Mammary epithelial cell (primary cell): ENCODE data around the gene MED22.

ENCODE experiments used
- CTCF ChIP-seq, 2 donors: IDR thresholded peaks in 1 of 2; conservative IDR thresholded peaks in 1 of 2; 2 replicates each; pipeline ENCODE4 v1.5.1; 2011 to 2012; ENCODE audit warnings: inconsistent platforms in 2 of 2, low read length in 2 of 2, mild to moderate bottlenecking in 2 of 2, control low read depth in 1 of 2, low read depth in 1 of 2; ENCODE audit not compliant: insufficient read depth in 1 of 2; ENCODE audit errors: extremely low read depth in 1 of 2
- EZH2 ChIP-seq: IDR thresholded peaks from 2 replicates; pipeline ENCODE4 v1.6.1; 2012; ENCODE audit warnings: low read length, inconsistent platforms, borderline replicate concordance

- no peak for TF ChIP-seq CTCF (conservative IDR thresholded peaks at IDR 0.05 in 1 of 2, IDR thresholded peaks at IDR 0.05 in 1 of 2; ENCODE audit: extremely low read depth in 1 of 2, insufficient read depth in 1 of 2, low read depth in 1 of 2, low read length in 2 of 2)
- no peak for TF ChIP-seq EZH2
These were observed 22.8 kb upstream of the MED22 start for GRCh38 chr9:133370685-133371084.
